ENCODE data around the gene MICAL1.

- no peak for TF ChIP-seq CTCF (IDR thresholded peaks at IDR 0.05; ENCODE audit: low read depth, low read length)
- TF ChIP-seq EZH2phosphoT487 (IDR thresholded peaks at IDR 0.05; ENCODE audit: low read depth): no peak
These were observed 7.0 kb downstream of the MICAL1 start for GRCh38 chr6:109448615-109449014.

Measured in OCI-LY3 (cell line).